BE2C (cell line): Measurements from ENCODE around the gene PLCXD1.

Experiments
- DNase-seq: peaks from one replicate; pipeline ENCODE4 v3.0.0-alpha.2; 2020
- H3K27me3 ChIP-seq: fragments of 250-450 bp; sonication (Bioruptor Pico); 2 replicates; pipeline ENCODE4 v1.5.1; 2020; ENCODE audit warnings: mild to moderate bottlenecking
- H3K36me3 ChIP-seq: fragments of 250-450 bp; sonication (Bioruptor Pico); 2 replicates; pipeline ENCODE4 v1.5.1; 2020; ENCODE audit warnings: mild to moderate bottlenecking
- H3K4me1 ChIP-seq: fragments of 250-450 bp; sonication (Bioruptor Pico); 2 replicates; pipeline ENCODE4 v1.5.1; 2020
- H3K4me3 ChIP-seq: 2 replicates; pipeline ENCODE4 v1.5.1; 2011; ENCODE audit warnings: low read depth, low read length
- H3K9me3 ChIP-seq: fragments of 250-450 bp; sonication (Bioruptor Pico); 2 replicates; pipeline ENCODE4 v1.5.1; 2020
- TF ChIP-seq, protein P1 (sequence below): IDR thresholded peaks from 2 replicates; pipeline ENCODE4 v1.5.1; 2012; ENCODE audit warnings: mild to moderate bottlenecking, low read depth, low read length

The PLCXD1 gene

GRCh38 chrX:285076-285677 is 4.0 kb downstream of the PLCXD1 start:
- TF ChIP-seq, protein P1, sequence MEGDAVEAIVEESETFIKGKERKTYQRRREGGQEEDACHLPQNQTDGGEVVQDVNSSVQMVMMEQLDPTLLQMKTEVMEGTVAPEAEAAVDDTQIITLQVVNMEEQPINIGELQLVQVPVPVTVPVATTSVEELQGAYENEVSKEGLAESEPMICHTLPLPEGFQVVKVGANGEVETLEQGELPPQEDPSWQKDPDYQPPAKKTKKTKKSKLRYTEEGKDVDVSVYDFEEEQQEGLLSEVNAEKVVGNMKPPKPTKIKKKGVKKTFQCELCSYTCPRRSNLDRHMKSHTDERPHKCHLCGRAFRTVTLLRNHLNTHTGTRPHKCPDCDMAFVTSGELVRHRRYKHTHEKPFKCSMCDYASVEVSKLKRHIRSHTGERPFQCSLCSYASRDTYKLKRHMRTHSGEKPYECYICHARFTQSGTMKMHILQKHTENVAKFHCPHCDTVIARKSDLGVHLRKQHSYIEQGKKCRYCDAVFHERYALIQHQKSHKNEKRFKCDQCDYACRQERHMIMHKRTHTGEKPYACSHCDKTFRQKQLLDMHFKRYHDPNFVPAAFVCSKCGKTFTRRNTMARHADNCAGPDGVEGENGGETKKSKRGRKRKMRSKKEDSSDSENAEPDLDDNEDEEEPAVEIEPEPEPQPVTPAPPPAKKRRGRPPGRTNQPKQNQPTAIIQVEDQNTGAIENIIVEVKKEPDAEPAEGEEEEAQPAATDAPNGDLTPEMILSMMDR = no peak
- Histone ChIP-seq H3K27me3 (no peaks in the 10 kb centered on the region), H3K9me3 (no peaks in the 10 kb centered on the region), H3K4me3 (no peak overlapping the region), H3K4me1 (no peaks in the 10 kb centered on the region), H3K36me3 (no peaks in the 10 kb centered on the region)
- DNase-seq = no peak

GRCh38 chrX:287670-288069 is 6.5 kb downstream of the PLCXD1 start:
- no peak for DNase-seq
- TF ChIP-seq, protein P1 = no peak
- Histone ChIP-seq H3K36me3 (peaks cover 1% of the 10 kb centered on the region; the same call in 1 of the 2 replicates), H3K4me1 (no peaks in the 10 kb centered on the region), H3K4me3 (no peak overlapping the region), H3K9me3 (no peaks in the 10 kb centered on the region), H3K27me3 (no peaks in the 10 kb centered on the region)

GRCh38 chrX:288561-288991 is 7.4 kb downstream of the PLCXD1 start:
- DNase-seq = no peak
- Histone ChIP-seq H3K27me3 (no peaks in the 10 kb centered on the region), H3K9me3 (no peaks in the 10 kb centered on the region), H3K4me1 (no peaks in the 10 kb centered on the region), H3K4me3 (no peak overlapping the region), H3K36me3 (peaks cover 9% of the 10 kb centered on the region)
- TF ChIP-seq, protein P1 = no peak

- Histone ChIP-seq H3K4me1 (no peaks in the 10 kb centered on the region), H3K4me3 (no peak overlapping the region), H3K9me3 (no peaks in the 10 kb centered on the region), H3K27me3 (no peaks in the 10 kb centered on the region), H3K36me3 (peaks cover 10% of the 10 kb centered on the region)
- TF ChIP-seq, protein P1 = no peak
- DNase-seq = no peak
Measured at GRCh38 chrX:290476-291166, 9.4 kb downstream of the PLCXD1 start.

DNA sequence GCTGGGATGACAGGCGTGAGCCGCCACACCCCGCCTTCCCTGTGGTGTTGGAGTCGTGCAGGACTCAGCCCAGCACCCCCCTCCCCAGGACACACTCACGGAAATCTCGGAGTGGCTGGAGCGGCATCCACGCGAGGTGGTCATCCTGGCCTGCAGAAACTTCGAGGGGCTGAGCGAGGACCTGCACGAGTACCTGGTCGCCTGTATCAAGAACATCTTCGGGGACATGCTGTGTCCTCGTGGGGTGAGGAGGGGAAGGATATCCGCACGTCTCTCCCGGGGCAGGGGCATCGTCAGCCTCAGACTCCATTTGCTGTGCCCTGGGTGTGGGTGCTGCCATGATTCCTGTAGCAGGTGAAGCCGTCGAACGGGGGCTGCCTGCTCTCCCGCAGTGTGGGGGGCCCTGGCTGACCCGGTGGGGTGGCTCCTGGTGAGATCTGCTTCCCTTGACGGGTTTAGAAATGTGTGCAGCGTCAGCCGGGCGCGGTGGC is 10.3 kb downstream of the PLCXD1 start:
- Histone ChIP-seq H3K27me3 (no peaks in the 10 kb centered on the region), H3K4me3 (no peak overlapping the region), H3K36me3 (peaks cover 10% of the 10 kb centered on the region), H3K4me1 (no peaks in the 10 kb centered on the region), H3K9me3 (no peaks in the 10 kb centered on the region)
- TF ChIP-seq, protein P1 = no peak
- no peak for DNase-seq
